NCI-H82 treated with DMSO at 0.1 percent for 48 hours (cell line): ENCODE results near the gene ABTB1.
"Not testable (repeated sequence)": the region's sequence is repeated elsewhere in the genome, so short reads cannot be mapped to it uniquely, and the experiment has no call there.

Source experiments
- DNase-seq: peaks from one replicate; lab custom pipeline; 2025; ENCODE audit not compliant: unreplicated experiment; lab: John Stamatoyannopoulos, UW

Gene ABTB1

GRCh38 chr3:127701280-127701911 lies 28.6 kb downstream of the ABTB1 start:
- DNase-seq = no peak

- DNase-seq = no peak
Measured at GRCh38 chr3:127702151-127702578, 29.4 kb downstream of the ABTB1 start.

- DNase-seq = not testable (repeated sequence)
Measured at GRCh38 chr3:127704840-127705239, 32.1 kb downstream of the ABTB1 start.

GRCh38 chr3:127706312-127706711 lies 33.6 kb downstream of the ABTB1 start:
- no peak for DNase-seq

- peak; percentile 23 for DNase-seq
Measured at GRCh38 chr3:127706785-127707351, 34.1 kb downstream of the ABTB1 start.

GRCh38 chr3:127707851-127708411 lies 35.2 kb downstream of the ABTB1 start:
- DNase-seq = no peak

GRCh38 chr3:127708837-127709236 lies 36.1 kb downstream of the ABTB1 start:
- DNase-seq = no peak

- DNase-seq = no peak
Measured at GRCh38 chr3:127709320-127710060, 36.7 kb downstream of the ABTB1 start.

- no peak for DNase-seq
Measured at GRCh38 chr3:127710155-127710941, 37.6 kb downstream of the ABTB1 start.

- DNase-seq = no peak
Measured at GRCh38 chr3:127711021-127711695, 38.4 kb downstream of the ABTB1 start.

GRCh38 chr3:127711896-127712295 lies 39.1 kb downstream of the ABTB1 start:
- no peak for DNase-seq

- no peak for DNase-seq
Measured at GRCh38 chr3:127712461-127712860, 39.7 kb downstream of the ABTB1 start.

GRCh38 chr3:127712881-127713771 lies 40.4 kb downstream of the ABTB1 start:
- DNase-seq = no peak

- no peak for DNase-seq
Measured at GRCh38 chr3:127714125-127714571, 41.4 kb downstream of the ABTB1 start.

- DNase-seq = no peak
Measured at GRCh38 chr3:127714866-127715265, 42.1 kb downstream of the ABTB1 start.

GRCh38 chr3:127715532-127715931 lies 42.8 kb downstream of the ABTB1 start:
- DNase-seq = no peak

- DNase-seq = no peak
Measured at GRCh38 chr3:127716384-127716783, 43.6 kb downstream of the ABTB1 start.

GRCh38 chr3:127717357-127718244 lies 44.8 kb downstream of the ABTB1 start:
- peak; percentile 86 for DNase-seq
